ENCODE results near the gene PIP5KL1. TPM values are rescaled to one million over a fixed set of nuclear protein-coding genes. Genes with fewer than 3 reads are reported as not detected.

Gene PIP5KL1
- total RNA-seq, 3 donors from 2014 or later (not counting 1 experiment from before 2014, with no cell fraction given) = 0.52 to 1.4 (median 0.97) TPM

GRCh38 chr9:127913682-127914081 lies 16.9 kb downstream of the PIP5KL1 start:
- Histone ChIP-seq H3K27me3 (ENCODE audit: control insufficient read depth, insufficient read depth, low read length) (no peaks in the 10 kb centered on the region), H3K4me1 (ENCODE audit: control insufficient read depth, insufficient read depth, low read length) (peaks cover 50% of the 10 kb centered on the region), H3K4me3 (ENCODE audit: low read length) (no peak overlapping the region), H3K9me3 (ENCODE audit: control insufficient read depth, insufficient read depth, low read length) (no peaks in the 10 kb centered on the region), H3K27ac (ENCODE audit: low read length) (no peak overlapping the region), H3K36me3 (ENCODE audit: control insufficient read depth, insufficient read depth, low read length) (peaks cover 31% of the 10 kb centered on the region)
- no peak for DNase-seq
- intact Hi-C loops (cut with micrococcal nuclease) = loop anchor here (10.0 kb wide), 1 partner anchor 689 kb away; no protein-coding TSS in a partner anchor
- no peak overlapping the region for H3K27ac Mint-ChIP-seq
- H3K4me3 Mint-ChIP-seq = no peak overlapping the region
- H3K27me3 Mint-ChIP-seq (ENCODE audit: low read depth in 2 of 2) = no peaks in the 10 kb centered on the region
- WGBS (ENCODE audit: insufficient coverage) = 94% methylated on average over 11 of the region's 11 CpGs
- ATAC-seq = no peak
- no peaks in the 10 kb centered on the region for H3K9me3 Mint-ChIP-seq
- no peaks in the 10 kb centered on the region for H3K36me3 Mint-ChIP-seq
- peaks cover 3 to 34% of the 10 kb centered on the region in 2 donors for H3K4me1 Mint-ChIP-seq
- TF ChIP-seq CTCF (IDR thresholded peaks at IDR 0.05) = no peak

DNA sequence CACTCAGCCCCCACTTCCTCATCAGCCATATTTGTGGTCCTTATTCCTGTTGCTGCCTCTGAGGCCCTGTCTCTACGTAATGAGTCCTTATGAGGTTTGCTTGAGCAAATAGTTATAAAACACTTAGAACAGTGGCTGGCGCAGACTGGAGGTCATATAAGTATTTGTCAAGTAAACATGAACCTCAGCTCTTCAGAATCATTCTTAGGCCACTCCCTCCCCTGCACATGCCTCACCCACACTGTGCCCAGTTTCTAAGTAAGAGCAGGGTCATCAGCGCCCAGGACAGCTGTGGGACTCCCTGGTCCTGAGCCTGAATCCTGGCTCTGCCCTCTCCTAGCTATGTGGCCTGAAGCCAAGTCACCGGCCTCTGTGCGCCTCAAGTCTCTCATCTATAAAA lies 17.7 kb downstream of the PIP5KL1 start:
- Histone ChIP-seq H3K4me1 (ENCODE audit: control insufficient read depth, insufficient read depth, low read length) (peaks cover 44% of the 10 kb centered on the region), H3K36me3 (ENCODE audit: control insufficient read depth, insufficient read depth, low read length) (peaks cover 36% of the 10 kb centered on the region), H3K27me3 (ENCODE audit: control insufficient read depth, insufficient read depth, low read length) (no peaks in the 10 kb centered on the region), H3K4me3 (ENCODE audit: low read length) (no peak overlapping the region), H3K27ac (ENCODE audit: low read length) (no peak overlapping the region), H3K9me3 (ENCODE audit: control insufficient read depth, insufficient read depth, low read length) (no peaks in the 10 kb centered on the region)
- ATAC-seq = no peak
- H3K4me3 Mint-ChIP-seq = no peak overlapping the region
- TF ChIP-seq CTCF (IDR thresholded peaks at IDR 0.05) = no peak
- intact Hi-C loops (cut with micrococcal nuclease) = loop anchor here (10.0 kb wide), 1 partner anchor 688 kb away; no protein-coding TSS in a partner anchor
- H3K4me1 Mint-ChIP-seq = peaks cover 0 to 28% of the 10 kb centered on the region in 2 donors
- H3K27ac Mint-ChIP-seq = no peak overlapping the region
- no peaks in the 10 kb centered on the region for H3K27me3 Mint-ChIP-seq (ENCODE audit: low read depth in 2 of 2)
- 93% methylated on average over 5 of the region's 5 CpGs for WGBS (ENCODE audit: insufficient coverage)
- no peak for DNase-seq
- no peaks in the 10 kb centered on the region for H3K36me3 Mint-ChIP-seq
- H3K9me3 Mint-ChIP-seq = no peaks in the 10 kb centered on the region

DNA sequence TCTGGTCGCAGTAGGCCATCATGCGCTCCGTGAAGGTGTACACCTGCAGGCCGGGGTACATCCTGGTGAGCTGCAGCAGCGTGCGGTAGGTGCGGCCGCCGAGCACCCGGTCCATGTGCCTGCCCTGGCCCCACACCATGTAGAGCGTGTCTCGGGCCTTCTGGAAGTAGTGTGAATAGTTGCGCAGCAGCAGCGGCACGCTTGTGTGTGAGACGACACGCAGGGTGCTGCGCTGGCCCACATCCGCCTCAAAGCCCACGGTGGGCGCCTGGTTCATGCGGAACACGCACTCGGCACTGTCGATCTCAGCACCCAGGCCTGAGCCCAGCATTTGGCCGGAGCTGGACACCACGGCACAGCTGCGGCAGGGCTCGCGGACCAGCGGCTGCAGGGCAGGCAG lies 18.3 kb downstream of the PIP5KL1 start:
- DNase-seq (no peak), ATAC-seq (no peak)
- Histone ChIP-seq H3K27me3 (ENCODE audit: control insufficient read depth, insufficient read depth, low read length) (no peaks in the 10 kb centered on the region), H3K4me3 (ENCODE audit: low read length) (no peak overlapping the region), H3K27ac (ENCODE audit: low read length) (no peak overlapping the region), H3K4me1 (ENCODE audit: control insufficient read depth, insufficient read depth, low read length) (peaks cover 42% of the 10 kb centered on the region), H3K36me3 (ENCODE audit: control insufficient read depth, insufficient read depth, low read length) (peaks cover 36% of the 10 kb centered on the region), H3K9me3 (ENCODE audit: control insufficient read depth, insufficient read depth, low read length) (no peaks in the 10 kb centered on the region)
- Mint-ChIP-seq H3K4me1 (peaks cover 0 to 22% of the 10 kb centered on the region in 2 donors), H3K27ac (no peak overlapping the region), H3K9me3 (no peaks in the 10 kb centered on the region), H3K27me3 (ENCODE audit: low read depth in 2 of 2) (no peaks in the 10 kb centered on the region), H3K36me3 (no peaks in the 10 kb centered on the region), H3K4me3 (no peak overlapping the region)
- TF ChIP-seq CTCF (IDR thresholded peaks at IDR 0.05) = no peak
- 97% methylated on average over 31 of the region's 31 CpGs for WGBS (ENCODE audit: insufficient coverage)
- intact Hi-C loops (cut with micrococcal nuclease) = loop anchor here (10.0 kb wide), 1 partner anchor 687 kb away; no protein-coding TSS in a partner anchor

GRCh38 chr9:127910613-127911205 lies 19.9 kb downstream of the PIP5KL1 start:
- Histone ChIP-seq H3K4me1 (ENCODE audit: control insufficient read depth, insufficient read depth, low read length) (peaks cover 44% of the 10 kb centered on the region), H3K4me3 (ENCODE audit: low read length) (no peak overlapping the region), H3K27ac (ENCODE audit: low read length) (peak overlapping the region; percentile 37), H3K36me3 (ENCODE audit: control insufficient read depth, insufficient read depth, low read length) (peaks cover 36% of the 10 kb centered on the region), H3K27me3 (ENCODE audit: control insufficient read depth, insufficient read depth, low read length) (no peaks in the 10 kb centered on the region), H3K9me3 (ENCODE audit: control insufficient read depth, insufficient read depth, low read length) (no peaks in the 10 kb centered on the region)
- DNase-seq (peak in 1 of 2 donors; percentile 49), ATAC-seq (no peak)
- Mint-ChIP-seq H3K9me3 (no peaks in the 10 kb centered on the region), H3K27ac (peak overlapping the region; percentile 30 to 34), H3K4me3 (no peak overlapping the region), H3K4me1 (peaks cover 7 to 28% of the 10 kb centered on the region in 2 donors), H3K36me3 (no peaks in the 10 kb centered on the region), H3K27me3 (ENCODE audit: low read depth in 2 of 2) (no peaks in the 10 kb centered on the region)
- intact Hi-C loops (cut with micrococcal nuclease) = loop anchor here (10.0 kb wide), 1 partner anchor 686 kb away; no protein-coding TSS in a partner anchor
- WGBS (ENCODE audit: insufficient coverage) = 89% methylated on average over 6 of the region's 6 CpGs
- no peak for TF ChIP-seq CTCF (IDR thresholded peaks at IDR 0.05)
